ENCODE data around the gene XAGE5. TPM values are rescaled to one million over a fixed set of nuclear protein-coding genes. Genes with fewer than 3 reads are reported as not detected.
"Not testable (repeated sequence)": the region's sequence is repeated elsewhere in the genome, so short reads cannot be mapped to it uniquely, and the experiment has no call there.

The XAGE5 gene

DNA sequence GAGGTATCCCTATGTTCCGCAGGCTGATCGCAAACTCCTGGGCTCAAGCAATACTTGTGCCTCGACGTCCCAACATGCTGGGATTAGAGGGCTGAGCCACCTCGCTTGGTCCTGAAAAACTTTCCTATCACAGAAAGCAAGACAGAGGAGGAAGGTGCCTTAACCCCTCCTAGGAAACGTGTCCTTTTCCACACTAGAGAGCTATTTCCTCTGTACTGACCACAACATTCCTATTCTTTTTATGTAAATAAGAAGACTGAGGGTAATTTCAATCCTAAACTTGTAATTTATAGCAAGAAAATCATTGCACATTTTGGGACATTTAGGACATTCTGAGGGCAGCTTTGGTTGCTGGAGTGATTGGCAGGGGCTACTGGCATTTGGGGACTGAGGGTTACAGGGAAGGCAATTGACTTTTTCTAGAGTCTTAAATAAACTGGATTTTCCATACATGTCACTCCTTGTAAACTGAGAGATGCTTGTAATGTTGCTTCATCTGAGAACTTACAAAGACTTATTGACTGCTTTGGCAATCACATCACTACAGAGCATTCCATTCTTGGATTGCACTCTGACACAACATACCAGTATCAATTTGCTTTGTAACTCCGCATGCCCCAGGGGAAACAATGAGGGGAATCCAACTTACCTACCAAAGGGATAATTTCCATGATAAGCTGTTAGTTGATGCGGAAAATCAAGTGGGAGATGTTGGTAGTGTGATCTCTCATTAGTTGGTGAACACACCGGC, 41.2 kb downstream of the XAGE5 start:
- no peaks in the 10 kb centered on the region for H3K36me3 ChIP-seq (ENCODE audit: control insufficient read depth, insufficient read depth, low read length)
- H3K4me2 ChIP-seq (ENCODE audit: low read length): no peak overlapping the region
- H3K79me1 ChIP-seq (ENCODE audit: low read length): no peaks in the 10 kb centered on the region
- no peak overlapping the region for H2BK120ac ChIP-seq (ENCODE audit: low read depth, low read length)
- no peaks in the 10 kb centered on the region for H3K4me1 ChIP-seq (ENCODE audit: control insufficient read depth, low read depth, low read length)
- no peak overlapping the region for H2BK15ac ChIP-seq (replicated peaks; ENCODE audit: low read depth)
- no peak overlapping the region for H3K9ac ChIP-seq (ENCODE audit: low read length)
- H3K4ac ChIP-seq (ENCODE audit: low read depth, low read length): no peak overlapping the region
- H2BK5ac ChIP-seq (ENCODE audit: low read length): no peak overlapping the region
- no peak for DNase-seq
- no peak overlapping the region for H3K23ac ChIP-seq (ENCODE audit: low read length)
- H3K27ac ChIP-seq (ENCODE audit: low read depth, low read length): no peak overlapping the region
- no CpG with 5 or more reads among the region's 9 CpGs for WGBS (ENCODE audit: extremely low coverage, insufficient coverage, low lambda C conversion rate)
- H3K4me3 ChIP-seq (ENCODE audit: low read length): no peak overlapping the region
- no peak overlapping the region for H3K18ac ChIP-seq (ENCODE audit: low read length)
- no peak overlapping the region for H4K8ac ChIP-seq (ENCODE audit: low read depth, low read length)
- no peak overlapping the region for H2AK5ac ChIP-seq (ENCODE audit: low read length)
- H4K5ac ChIP-seq (ENCODE audit: low read length): no peak overlapping the region
- H3K79me2 ChIP-seq (ENCODE audit: control insufficient read depth, insufficient read depth, low read length): no peaks in the 10 kb centered on the region
- H3K27me3 ChIP-seq (ENCODE audit: insufficient read depth, low read length, poor library complexity): no peaks in the 10 kb centered on the region
- H3K56ac ChIP-seq (ENCODE audit: low read length): no peak overlapping the region

DNA sequence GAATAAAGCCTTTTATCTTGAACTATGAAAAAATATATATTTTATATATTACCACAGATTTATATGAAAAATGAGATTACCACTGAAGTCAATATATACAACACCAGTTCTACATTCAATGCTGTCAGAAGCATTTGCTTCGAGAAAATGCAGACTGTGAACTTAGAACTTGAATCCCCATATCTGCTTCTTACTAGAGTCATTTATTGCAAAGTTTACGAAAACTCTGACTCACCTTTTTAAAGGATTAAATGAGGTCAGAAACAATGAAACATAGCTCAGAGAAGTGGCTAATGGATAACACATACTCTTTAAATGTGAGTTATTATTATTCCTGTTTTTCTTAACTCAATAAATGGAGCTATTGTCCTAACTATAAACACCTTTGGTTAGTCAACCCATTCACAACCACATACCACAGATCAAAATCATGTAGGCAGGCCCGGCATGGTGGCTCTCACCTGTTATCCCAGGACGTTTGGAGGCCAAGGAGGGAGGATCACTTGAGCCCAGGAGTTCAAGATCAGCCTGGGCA, 46.0 kb downstream of the XAGE5 start:
- H2AK5ac ChIP-seq (ENCODE audit: low read length); H3K4me3 ChIP-seq (ENCODE audit: low read length); H3K27ac ChIP-seq (ENCODE audit: low read depth, low read length); H3K79me1 ChIP-seq (ENCODE audit: low read length); H3K9ac ChIP-seq (ENCODE audit: low read length); H3K56ac ChIP-seq (ENCODE audit: low read length); H4K8ac ChIP-seq (ENCODE audit: low read depth, low read length); H3K4ac ChIP-seq (ENCODE audit: low read depth, low read length); H3K23ac ChIP-seq (ENCODE audit: low read length); H3K36me3 ChIP-seq (ENCODE audit: control insufficient read depth, insufficient read depth, low read length); H3K79me2 ChIP-seq (ENCODE audit: control insufficient read depth, insufficient read depth, low read length); H3K18ac ChIP-seq (ENCODE audit: low read length); H4K5ac ChIP-seq (ENCODE audit: low read length); DNase-seq; H3K4me2 ChIP-seq (ENCODE audit: low read length); H2BK5ac ChIP-seq (ENCODE audit: low read length); H2BK120ac ChIP-seq (ENCODE audit: low read depth, low read length); H3K4me1 ChIP-seq (ENCODE audit: control insufficient read depth, low read depth, low read length); H3K27me3 ChIP-seq (ENCODE audit: insufficient read depth, low read length, poor library complexity); H2BK15ac ChIP-seq (replicated peaks; ENCODE audit: low read depth): not testable (repeated sequence)
- no CpG with 5 or more reads among the region's 4 CpGs for WGBS (ENCODE audit: extremely low coverage, insufficient coverage, low lambda C conversion rate)

DNA sequence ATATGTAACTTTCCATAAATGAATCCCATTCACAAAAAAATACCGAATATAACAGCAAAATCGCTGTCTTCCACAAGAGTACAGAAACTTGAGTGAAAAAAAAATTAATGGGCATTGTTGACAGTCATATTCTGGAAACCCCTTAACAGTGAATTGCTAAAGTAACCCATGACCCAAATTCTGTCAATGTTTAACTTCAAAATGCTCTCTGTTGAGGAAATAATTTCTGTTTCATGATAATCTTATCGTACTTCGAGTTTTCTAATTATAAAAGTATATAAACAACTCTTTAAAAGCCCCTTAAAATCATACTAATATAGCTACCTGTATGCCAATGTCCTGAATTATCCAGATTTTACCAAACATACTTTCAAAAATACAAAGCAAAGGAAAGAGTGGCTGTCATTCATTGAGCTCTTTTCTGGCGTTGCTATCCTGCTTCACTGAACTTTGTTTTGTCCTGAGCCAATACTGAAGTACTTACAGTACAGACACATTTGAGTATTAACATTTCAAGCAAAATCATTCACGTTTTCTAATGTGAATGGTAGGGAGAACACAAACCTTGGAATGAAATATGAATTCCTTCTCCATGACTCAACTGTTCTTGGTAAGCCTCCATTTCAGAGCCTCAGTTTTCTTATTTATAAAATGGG, 54.4 kb downstream of the XAGE5 start:
- Histone ChIP-seq H3K9ac (ENCODE audit: low read length) (no peak overlapping the region), H4K5ac (ENCODE audit: low read length) (no peak overlapping the region), H3K4ac (ENCODE audit: low read depth, low read length) (no peak overlapping the region), H3K27ac (ENCODE audit: low read depth, low read length) (no peak overlapping the region), H3K4me1 (ENCODE audit: control insufficient read depth, low read depth, low read length) (no peaks in the 10 kb centered on the region), H3K36me3 (ENCODE audit: control insufficient read depth, insufficient read depth, low read length) (no peaks in the 10 kb centered on the region), H3K27me3 (ENCODE audit: insufficient read depth, low read length, poor library complexity) (no peaks in the 10 kb centered on the region), H3K4me2 (ENCODE audit: low read length) (no peak overlapping the region), H3K23ac (ENCODE audit: low read length) (no peak overlapping the region), H3K79me1 (ENCODE audit: low read length) (no peaks in the 10 kb centered on the region), H3K18ac (ENCODE audit: low read length) (no peak overlapping the region), H2AK5ac (ENCODE audit: low read length) (no peak overlapping the region), H3K4me3 (ENCODE audit: low read length) (no peak overlapping the region), H2BK5ac (ENCODE audit: low read length) (no peak overlapping the region), H2BK15ac (replicated peaks; ENCODE audit: low read depth) (no peak overlapping the region), H3K79me2 (ENCODE audit: control insufficient read depth, insufficient read depth, low read length) (no peaks in the 10 kb centered on the region), H4K8ac (ENCODE audit: low read depth, low read length) (no peak overlapping the region), H3K56ac (ENCODE audit: low read length) (no peak overlapping the region), H2BK120ac (ENCODE audit: low read depth, low read length) (no peak overlapping the region)
- DNase-seq: no peak
- no CpG with 5 or more reads among the region's 6 CpGs for WGBS (ENCODE audit: extremely low coverage, insufficient coverage, low lambda C conversion rate)

Small RNAs within 50 kb of the gene (small RNA-seq; reads per million reads assigned to genes)
- gene AC244505.6 (ENCODE audit: insufficient read depth) (not detected), gene AC244505.7 (ENCODE audit: insufficient read depth) (not detected)

Measured in mesendoderm (in vitro differentiated cells).